ENCODE measurements around the gene LRRC8B.

LRRC8B gene

GRCh38 chr1:89548122-89548857 lies 23.7 kb downstream of the LRRC8B start:
- no peak for DNase-seq

DNA sequence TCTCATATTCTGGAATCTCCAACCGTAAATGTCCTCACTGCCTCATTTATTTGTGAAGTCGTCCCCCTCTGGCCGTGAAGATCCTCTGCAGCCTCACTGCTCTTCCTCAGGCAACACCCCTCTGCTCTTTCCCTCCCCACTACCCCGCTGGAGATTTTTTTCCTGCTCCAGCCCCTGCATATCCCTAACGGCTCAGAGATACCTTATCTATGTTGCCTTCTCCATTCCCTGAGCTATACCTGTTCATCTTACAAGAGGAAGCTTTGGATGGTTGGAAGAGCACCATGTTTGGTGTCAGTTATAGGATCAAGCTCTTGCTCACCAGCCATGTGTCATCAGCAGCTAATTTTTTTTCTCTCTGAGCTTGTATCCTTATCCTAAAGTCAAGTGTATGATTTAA lies 26.4 kb downstream of the LRRC8B start:
- DNase-seq = no peak

GRCh38 chr1:89552471-89553081 lies 27.9 kb downstream of the LRRC8B start:
- DNase-seq = no peak

- DNase-seq = no peak
Measured at GRCh38 chr1:89553157-89553556, 28.5 kb downstream of the LRRC8B start.

GRCh38 chr1:89555550-89555949 lies 30.9 kb downstream of the LRRC8B start:
- no peak for DNase-seq

DNA sequence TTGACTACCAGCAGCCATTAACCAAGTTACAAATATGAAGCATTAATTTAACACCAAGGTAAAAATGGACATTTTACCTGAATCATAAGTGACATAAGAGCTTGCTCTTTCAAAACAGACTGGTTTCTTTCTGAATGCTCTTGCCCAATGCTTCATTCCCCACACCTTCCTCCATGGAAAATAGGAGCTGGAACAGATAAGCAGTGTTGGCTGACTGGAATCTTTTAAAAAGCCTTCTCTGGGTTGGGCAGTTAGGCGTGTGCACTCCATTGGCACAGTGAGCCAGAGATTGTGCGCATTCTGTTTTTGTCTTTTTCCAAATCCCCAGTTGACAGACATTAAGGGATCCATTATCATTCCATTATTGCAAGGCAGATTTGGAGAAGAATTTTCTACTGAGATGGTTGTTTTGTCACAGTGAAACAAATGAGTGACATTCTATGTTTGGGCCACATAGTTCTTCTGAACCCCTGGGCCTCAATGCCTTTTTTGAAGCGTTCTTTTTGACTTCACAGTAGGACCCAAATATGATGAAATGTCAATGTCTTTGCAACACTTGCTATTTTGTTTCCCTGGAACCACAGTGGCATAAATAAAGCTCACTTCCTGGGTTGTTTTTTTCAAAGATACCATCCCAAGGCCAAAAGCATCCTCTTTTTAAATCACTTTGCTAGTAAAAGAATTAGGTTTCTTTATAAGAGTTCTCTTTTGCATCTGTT lies 32.3 kb downstream of the LRRC8B start:
- no peak for DNase-seq

GRCh38 chr1:89557445-89557825 lies 32.8 kb downstream of the LRRC8B start:
- DNase-seq = no peak

GRCh38 chr1:89557956-89558355 lies 33.3 kb downstream of the LRRC8B start:
- DNase-seq = no peak

- DNase-seq = no peak
Measured at GRCh38 chr1:89563957-89564604, 39.5 kb downstream of the LRRC8B start.

DNA sequence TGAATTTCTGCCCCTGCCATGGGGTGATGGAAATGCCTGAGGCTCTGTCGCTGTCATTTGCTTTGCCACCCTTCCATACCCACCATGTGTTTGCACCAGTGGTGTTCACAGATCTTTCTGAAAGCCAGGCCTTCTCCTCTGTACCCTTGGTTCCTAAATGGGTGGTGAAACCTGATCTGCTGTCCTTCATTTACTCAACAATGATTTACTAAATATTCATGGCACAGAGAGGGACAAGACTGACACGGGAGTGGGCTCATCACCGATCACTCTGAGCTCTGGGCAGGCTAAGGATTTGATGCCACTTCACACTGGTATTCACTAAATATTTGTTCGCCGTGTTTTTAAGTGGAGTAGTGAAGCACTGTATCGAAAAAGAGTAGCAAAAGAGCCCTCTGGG lies 40.9 kb downstream of the LRRC8B start:
- no peak for DNase-seq

DNA sequence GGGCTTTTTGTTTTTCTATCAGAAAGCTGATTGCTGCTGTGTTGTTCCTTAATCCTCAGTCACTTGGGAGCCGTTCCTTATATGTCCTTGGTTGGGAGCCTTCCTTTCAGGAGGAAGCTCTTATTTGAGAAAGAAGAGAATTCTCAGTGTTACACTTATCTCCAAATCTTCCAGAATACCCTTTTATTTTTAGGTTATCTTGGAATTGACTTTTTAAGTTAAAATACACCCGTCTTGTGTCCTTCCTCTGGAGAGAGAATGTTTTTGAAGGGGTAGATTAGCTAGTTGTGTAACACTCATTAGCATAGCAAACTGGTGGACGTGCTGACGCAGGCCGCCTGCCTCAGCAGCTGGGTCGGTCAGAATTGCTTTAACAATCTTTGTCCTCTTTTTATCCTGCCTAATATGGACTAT lies 42.1 kb downstream of the LRRC8B start:
- DNase-seq = no peak

DNA sequence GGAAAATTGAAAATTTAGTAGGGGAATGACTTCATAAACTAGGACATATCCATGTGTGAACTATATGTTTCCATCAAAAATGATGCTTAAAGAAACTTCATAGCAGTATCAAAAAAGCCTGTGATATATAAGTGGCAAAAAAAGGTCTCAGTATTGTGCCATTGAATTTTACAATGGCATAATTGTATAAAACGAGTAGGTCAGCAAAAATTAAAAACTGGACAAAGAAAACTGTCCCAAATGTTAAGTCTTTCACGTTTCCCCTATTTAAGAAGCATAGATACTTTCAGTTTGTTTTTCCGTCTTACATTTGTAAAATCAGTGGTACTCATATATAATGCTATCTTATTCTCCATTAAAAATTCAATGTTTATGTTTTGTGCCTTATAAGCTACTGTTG lies 43.2 kb downstream of the LRRC8B start:
- no peak for DNase-seq

- no peak for DNase-seq
Measured at GRCh38 chr1:89573410-89573809, 48.8 kb downstream of the LRRC8B start.

- DNase-seq = no peak
Measured at GRCh38 chr1:89574621-89575020, 50.0 kb downstream of the LRRC8B start.

GRCh38 chr1:89575207-89575606 lies 50.6 kb downstream of the LRRC8B start:
- DNase-seq = no peak

GRCh38 chr1:89576013-89576412 lies 51.4 kb downstream of the LRRC8B start:
- DNase-seq = no peak

- no peak for DNase-seq
Measured at GRCh38 chr1:89578151-89578550, 53.5 kb downstream of the LRRC8B start.

- no peak for DNase-seq
Measured at GRCh38 chr1:89578946-89579684, 54.5 kb downstream of the LRRC8B start.

DNA sequence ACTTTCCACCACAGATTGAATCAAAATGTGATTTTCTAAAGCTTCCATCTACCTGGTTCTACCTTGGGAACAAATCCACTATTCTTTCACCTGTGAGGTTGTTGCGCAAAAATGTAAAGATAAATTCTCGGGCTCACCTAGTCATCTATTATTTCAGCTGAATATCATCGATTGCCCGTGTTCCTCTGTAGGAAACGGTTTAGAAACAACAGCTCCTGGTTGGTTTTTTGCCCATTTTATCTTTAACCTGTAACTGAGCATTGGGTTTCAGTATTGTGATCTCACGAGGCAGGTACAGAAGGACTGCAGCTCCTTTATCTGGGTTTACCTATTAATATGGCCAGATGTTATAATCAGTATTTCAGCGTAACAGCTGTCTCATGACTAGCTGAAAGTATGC lies 55.4 kb downstream of the LRRC8B start:
- no peak for DNase-seq

- no peak for DNase-seq
Measured at GRCh38 chr1:89581859-89582258, 57.2 kb downstream of the LRRC8B start.

- no peak for DNase-seq
Measured at GRCh38 chr1:89582571-89582970, 57.9 kb downstream of the LRRC8B start.

GRCh38 chr1:89584211-89584610 lies 59.6 kb downstream of the LRRC8B start:
- DNase-seq = no peak

DNA sequence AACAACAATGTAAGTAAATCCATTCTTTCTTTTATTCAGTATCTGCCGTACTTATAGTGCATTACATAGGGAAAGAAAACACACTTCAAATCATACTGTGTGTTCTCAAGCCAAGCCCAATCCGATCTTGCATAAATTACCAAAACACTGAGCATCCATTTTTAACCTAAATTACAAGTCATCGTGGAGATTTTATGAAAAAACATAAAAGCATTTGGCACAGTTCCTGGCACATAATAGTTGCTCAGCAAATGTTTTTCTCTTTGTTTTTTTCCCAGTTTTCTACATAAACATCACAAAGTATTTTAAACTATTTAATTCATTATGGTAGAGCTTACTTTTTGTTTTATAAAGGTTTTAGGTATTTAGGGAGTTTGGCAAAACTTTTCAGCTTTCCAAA lies 60.2 kb downstream of the LRRC8B start:
- DNase-seq = no peak

Measured in femur (tissue), 1 donor.